ENCODE measurements around the gene PABPC3. TPM values are rescaled to one million over a fixed set of nuclear protein-coding genes. Genes with fewer than 3 reads are reported as not detected.

Gene PABPC3
- total RNA-seq, 1 experiment from 2014 or later: 0.18 TPM

DNA sequence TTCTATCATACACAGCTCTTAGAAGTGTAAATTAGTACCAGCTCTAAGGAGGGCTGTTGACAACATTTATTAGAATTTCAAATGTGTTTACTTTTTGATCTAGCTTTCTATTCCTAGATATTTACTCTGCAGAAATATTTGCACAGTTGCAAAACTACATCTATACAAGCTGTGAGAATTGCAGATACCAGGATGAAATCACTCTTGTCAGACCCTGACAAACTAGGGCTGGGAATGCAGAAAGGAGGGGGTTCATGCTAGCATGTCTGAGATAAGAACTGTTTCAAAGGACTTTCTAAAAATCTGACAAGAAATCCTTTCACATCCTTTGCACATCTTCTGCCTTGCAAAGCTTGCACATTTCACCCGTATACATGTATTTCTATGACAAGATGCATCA, 11.8 kb upstream of the PABPC3 start:
- ChIA-PET CTCF (no interaction called here), POLR2A (no interaction called here)
- DNase-seq (ENCODE audit: low read depth, low spot score): no peak
- intact Hi-C loops (cut with micrococcal nuclease; ENCODE audit: unreplicated experiment) (no loop called here), in situ Hi-C loops (cut with HindIII; ENCODE audit: low pct_unique_long_range_greater_than_20kb, low sequenced_read_pairs) (no loop called here)
- no peak for ATAC-seq
- Histone ChIP-seq H3K36me3 (ENCODE audit: control insufficient read depth, insufficient read depth, low read length) (no peaks in the 10 kb centered on the region), H3K4me3 (ENCODE audit: low read depth in 2 of 2, low read length in 2 of 2) (no peak overlapping the region), H3K27me3 (ENCODE audit: control insufficient read depth, insufficient read depth, low read length) (no peaks in the 10 kb centered on the region), H3K9me3 (ENCODE audit: control insufficient read depth, insufficient read depth, low read depth, low read length) (no peaks in the 10 kb centered on the region), H3K4me1 (ENCODE audit: control insufficient read depth, insufficient read depth, low read length) (no peaks in the 10 kb centered on the region), H3K27ac (ENCODE audit: low read length) (no peak overlapping the region)
- no TSS peak for BruUV-seq (replicated peaks)
- no peak for TF ChIP-seq POLR2AphosphoS5 (IDR thresholded peaks at IDR 0.05; ENCODE audit: low read depth, low read length)
- TF ChIP-seq TCF7L2 (IDR thresholded peaks at IDR 0.05; ENCODE audit: low read depth, low read length): no peak
- TF ChIP-seq CTCF (IDR thresholded peaks at IDR 0.05): no peak
- TF ChIP-seq, protein P1, sequence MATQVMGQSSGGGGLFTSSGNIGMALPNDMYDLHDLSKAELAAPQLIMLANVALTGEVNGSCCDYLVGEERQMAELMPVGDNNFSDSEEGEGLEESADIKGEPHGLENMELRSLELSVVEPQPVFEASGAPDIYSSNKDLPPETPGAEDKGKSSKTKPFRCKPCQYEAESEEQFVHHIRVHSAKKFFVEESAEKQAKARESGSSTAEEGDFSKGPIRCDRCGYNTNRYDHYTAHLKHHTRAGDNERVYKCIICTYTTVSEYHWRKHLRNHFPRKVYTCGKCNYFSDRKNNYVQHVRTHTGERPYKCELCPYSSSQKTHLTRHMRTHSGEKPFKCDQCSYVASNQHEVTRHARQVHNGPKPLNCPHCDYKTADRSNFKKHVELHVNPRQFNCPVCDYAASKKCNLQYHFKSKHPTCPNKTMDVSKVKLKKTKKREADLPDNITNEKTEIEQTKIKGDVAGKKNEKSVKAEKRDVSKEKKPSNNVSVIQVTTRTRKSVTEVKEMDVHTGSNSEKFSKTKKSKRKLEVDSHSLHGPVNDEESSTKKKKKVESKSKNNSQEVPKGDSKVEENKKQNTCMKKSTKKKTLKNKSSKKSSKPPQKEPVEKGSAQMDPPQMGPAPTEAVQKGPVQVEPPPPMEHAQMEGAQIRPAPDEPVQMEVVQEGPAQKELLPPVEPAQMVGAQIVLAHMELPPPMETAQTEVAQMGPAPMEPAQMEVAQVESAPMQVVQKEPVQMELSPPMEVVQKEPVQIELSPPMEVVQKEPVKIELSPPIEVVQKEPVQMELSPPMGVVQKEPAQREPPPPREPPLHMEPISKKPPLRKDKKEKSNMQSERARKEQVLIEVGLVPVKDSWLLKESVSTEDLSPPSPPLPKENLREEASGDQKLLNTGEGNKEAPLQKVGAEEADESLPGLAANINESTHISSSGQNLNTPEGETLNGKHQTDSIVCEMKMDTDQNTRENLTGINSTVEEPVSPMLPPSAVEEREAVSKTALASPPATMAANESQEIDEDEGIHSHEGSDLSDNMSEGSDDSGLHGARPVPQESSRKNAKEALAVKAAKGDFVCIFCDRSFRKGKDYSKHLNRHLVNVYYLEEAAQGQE (IDR thresholded peaks at IDR 0.05; ENCODE audit: insufficient read depth in 1 of 2, low read depth in 2 of 2, low read length in 1 of 2): no peak
- TF ChIP-seq SIN3A (IDR thresholded peaks at IDR 0.05; ENCODE audit: borderline replicate concordance, insufficient read depth, low read depth, low read length): no peak

GRCh38 chr13:25085125-25085742, 10.7 kb upstream of the PABPC3 start:
- ChIA-PET CTCF (no interaction called here), POLR2A (no interaction called here)
- Histone ChIP-seq H3K27me3 (ENCODE audit: control insufficient read depth, insufficient read depth, low read length) (no peaks in the 10 kb centered on the region), H3K36me3 (ENCODE audit: control insufficient read depth, insufficient read depth, low read length) (no peaks in the 10 kb centered on the region), H3K27ac (ENCODE audit: low read length) (no peak overlapping the region), H3K4me1 (ENCODE audit: control insufficient read depth, insufficient read depth, low read length) (no peaks in the 10 kb centered on the region), H3K9me3 (ENCODE audit: control insufficient read depth, insufficient read depth, low read depth, low read length) (no peaks in the 10 kb centered on the region), H3K4me3 (ENCODE audit: low read depth in 2 of 2, low read length in 2 of 2) (no peak overlapping the region)
- in situ Hi-C loops (cut with HindIII; ENCODE audit: low pct_unique_long_range_greater_than_20kb, low sequenced_read_pairs): no loop called here
- no TSS peak for BruUV-seq (replicated peaks)
- intact Hi-C loops (cut with micrococcal nuclease; ENCODE audit: unreplicated experiment): no loop called here
- TF ChIP-seq SIN3A (IDR thresholded peaks at IDR 0.05; ENCODE audit: borderline replicate concordance, insufficient read depth, low read depth, low read length): no peak
- no peak for TF ChIP-seq POLR2AphosphoS5 (IDR thresholded peaks at IDR 0.05; ENCODE audit: low read depth, low read length)
- TF ChIP-seq CTCF (IDR thresholded peaks at IDR 0.05): peak; percentile 79
- no peak for TF ChIP-seq TCF7L2 (IDR thresholded peaks at IDR 0.05; ENCODE audit: low read depth, low read length)
- ATAC-seq: peak; percentile 82
- peak; percentile 2 for DNase-seq (ENCODE audit: low read depth, low spot score)
